ENCODE measurements around the gene FKBP6. TPM values are rescaled to one million over a fixed set of nuclear protein-coding genes. Genes with fewer than 3 reads are reported as not detected.
"Not testable (repeated sequence)": the region's sequence is repeated elsewhere in the genome, so short reads cannot be mapped to it uniquely, and the experiment has no call there.

Gene FKBP6
- total and polyA plus RNA-seq, 2 of the 13 experiments (the other 11 are each of a cell fraction or from before 2014, with no cell fraction given), result 0.07 to 0.20 TPM

- H3K27me3 ChIP-seq (ENCODE audit: control insufficient read depth in 1 of 2, insufficient read depth in 2 of 2, low read length in 2 of 2); H3K4me2 ChIP-seq (ENCODE audit: low read depth, low read length); POLR2A ChIA-PET; BruUV-seq (replicated peaks); intact Hi-C loops (cut with micrococcal nuclease; ENCODE audit: unreplicated experiment); in situ Hi-C loops (cut with HindIII; ENCODE audit: extremely low pct_ligation_motif_present, low pct_unique_long_range_greater_than_20kb); ATAC-seq; H2AFZ ChIP-seq (ENCODE audit: low read length); CTCF ChIA-PET (ENCODE audit: low intra/inter-chr PET ratio, low total read pairs); H3K27ac ChIP-seq (ENCODE audit: extremely low read length, insufficient read depth, low read length); H3K9ac ChIP-seq (ENCODE audit: insufficient read depth, low read depth, low read length); H4K20me1 ChIP-seq (ENCODE audit: insufficient read depth, low read length); DNase-seq (ENCODE audit: low spot score); H3K9me3 ChIP-seq (ENCODE audit: low read length); H3K4me3 ChIP-seq (replicated peaks in 1 of 3; ENCODE audit: insufficient read depth in 1 of 3, low read depth in 2 of 3, low read length in 3 of 3); FAIRE-seq: not testable (repeated sequence)
- TF ChIP-seq, protein P1, sequence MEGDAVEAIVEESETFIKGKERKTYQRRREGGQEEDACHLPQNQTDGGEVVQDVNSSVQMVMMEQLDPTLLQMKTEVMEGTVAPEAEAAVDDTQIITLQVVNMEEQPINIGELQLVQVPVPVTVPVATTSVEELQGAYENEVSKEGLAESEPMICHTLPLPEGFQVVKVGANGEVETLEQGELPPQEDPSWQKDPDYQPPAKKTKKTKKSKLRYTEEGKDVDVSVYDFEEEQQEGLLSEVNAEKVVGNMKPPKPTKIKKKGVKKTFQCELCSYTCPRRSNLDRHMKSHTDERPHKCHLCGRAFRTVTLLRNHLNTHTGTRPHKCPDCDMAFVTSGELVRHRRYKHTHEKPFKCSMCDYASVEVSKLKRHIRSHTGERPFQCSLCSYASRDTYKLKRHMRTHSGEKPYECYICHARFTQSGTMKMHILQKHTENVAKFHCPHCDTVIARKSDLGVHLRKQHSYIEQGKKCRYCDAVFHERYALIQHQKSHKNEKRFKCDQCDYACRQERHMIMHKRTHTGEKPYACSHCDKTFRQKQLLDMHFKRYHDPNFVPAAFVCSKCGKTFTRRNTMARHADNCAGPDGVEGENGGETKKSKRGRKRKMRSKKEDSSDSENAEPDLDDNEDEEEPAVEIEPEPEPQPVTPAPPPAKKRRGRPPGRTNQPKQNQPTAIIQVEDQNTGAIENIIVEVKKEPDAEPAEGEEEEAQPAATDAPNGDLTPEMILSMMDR (CRISPR knock-in tag; IDR thresholded peaks at IDR 0.05), result 0 out of 2 replicates have a peak, but pooled peaks have one; percentile 6
- 95% methylated on average over 12 of the region's 15 CpGs for WGBS (ENCODE audit: low lambda C conversion rate)
- peaks cover 7 to 18% of the 10 kb centered on the region in 2 experiments; a peak in 3 of 5 replicates for H3K36me3 ChIP-seq (replicated peaks in 1 of 2; ENCODE audit: control insufficient read depth in 1 of 2, insufficient read depth in 2 of 2, low read length in 2 of 2)
- H3K4me1 ChIP-seq (ENCODE audit: insufficient read depth, low read length), result peaks cover 22% of the 10 kb centered on the region
- peaks cover 13% of the 10 kb centered on the region for H3K79me2 ChIP-seq (ENCODE audit: insufficient read depth, low read length)
These were observed 23.2 kb upstream of the FKBP6 start for GRCh38 chr7:73304612-73305387.

- Histone ChIP-seq H3K4me3 (replicated peaks in 1 of 3; ENCODE audit: insufficient read depth in 1 of 3, low read depth in 2 of 3, low read length in 3 of 3) (peak overlapping the region; percentile 78 to 92 (median 82)), H3K79me2 (ENCODE audit: insufficient read depth, low read length) (peaks cover 13% of the 10 kb centered on the region), H3K27me3 (ENCODE audit: control insufficient read depth in 1 of 2, insufficient read depth in 2 of 2, low read length in 2 of 2) (no peaks in the 10 kb centered on the region; a peak in 1 of 5 replicates), H3K9ac (ENCODE audit: insufficient read depth, low read depth, low read length) (peak overlapping the region; percentile 76; the same call in 1 of the 2 replicates), H4K20me1 (ENCODE audit: insufficient read depth, low read length) (no peaks in the 10 kb centered on the region), H3K36me3 (replicated peaks in 1 of 2; ENCODE audit: control insufficient read depth in 1 of 2, insufficient read depth in 2 of 2, low read length in 2 of 2) (peaks cover 7 to 18% of the 10 kb centered on the region in 2 experiments; a peak in 3 of 5 replicates), H2AFZ (ENCODE audit: low read length) (no peak overlapping the region), H3K4me2 (ENCODE audit: low read depth, low read length) (peak overlapping the region; percentile 92), H3K27ac (ENCODE audit: extremely low read length, insufficient read depth, low read length) (no peak overlapping the region), H3K4me1 (ENCODE audit: insufficient read depth, low read length) (peaks cover 22% of the 10 kb centered on the region), H3K9me3 (ENCODE audit: low read length) (no peaks in the 10 kb centered on the region)
- FAIRE-seq (no peak), DNase-seq (ENCODE audit: low spot score) (no peak), ATAC-seq (no peak)
- POLR2A ChIA-PET, result no interaction called here
- CTCF ChIA-PET (ENCODE audit: low intra/inter-chr PET ratio, low total read pairs), result no interaction called here
- intact Hi-C loops (cut with micrococcal nuclease; ENCODE audit: unreplicated experiment) (no loop called here), in situ Hi-C loops (cut with HindIII; ENCODE audit: extremely low pct_ligation_motif_present, low pct_unique_long_range_greater_than_20kb) (no loop called here)
- no TSS peak for BruUV-seq (replicated peaks)
- TF ChIP-seq ZMAT3 (CRISPR knock-in tag; conservative IDR thresholded peaks at IDR 0.05), result no peak
- no peak for TF ChIP-seq ZNF431 (CRISPR knock-in tag; IDR thresholded peaks at IDR 0.05; ENCODE audit: borderline replicate concordance, low read depth)
- no peak for TF ChIP-seq KDM4B (CRISPR knock-in tag; IDR thresholded peaks at IDR 0.05)
- TF ChIP-seq, protein P2, sequence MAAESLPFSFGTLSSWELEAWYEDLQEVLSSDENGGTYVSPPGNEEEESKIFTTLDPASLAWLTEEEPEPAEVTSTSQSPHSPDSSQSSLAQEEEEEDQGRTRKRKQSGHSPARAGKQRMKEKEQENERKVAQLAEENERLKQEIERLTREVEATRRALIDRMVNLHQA (CRISPR knock-in tag; IDR thresholded peaks at IDR 0.05), result no peak
- TF ChIP-seq, protein P3, sequence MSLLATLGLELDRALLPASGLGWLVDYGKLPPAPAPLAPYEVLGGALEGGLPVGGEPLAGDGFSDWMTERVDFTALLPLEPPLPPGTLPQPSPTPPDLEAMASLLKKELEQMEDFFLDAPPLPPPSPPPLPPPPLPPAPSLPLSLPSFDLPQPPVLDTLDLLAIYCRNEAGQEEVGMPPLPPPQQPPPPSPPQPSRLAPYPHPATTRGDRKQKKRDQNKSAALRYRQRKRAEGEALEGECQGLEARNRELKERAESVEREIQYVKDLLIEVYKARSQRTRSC (CRISPR knock-in tag; IDR thresholded peaks at IDR 0.05; ENCODE audit: low read depth), result no peak
- TF ChIP-seq PAWR (CRISPR knock-in tag; IDR thresholded peaks at IDR 0.05; ENCODE audit: borderline replicate concordance), result no peak
- no peak for TF ChIP-seq ZNF776 (CRISPR knock-in tag; IDR thresholded peaks at IDR 0.05)
- WGBS (ENCODE audit: low lambda C conversion rate), result 86% methylated on average over 12 of the region's 13 CpGs
These were observed 20.5 kb upstream of the FKBP6 start for GRCh38 chr7:73307436-73307835.

All from HepG2 (cell line).